Neuronal stem cell (in vitro differentiated cells): ENCODE measurements around the gene PARP8.

Experiments
- DNase-seq: peaks from one replicate; pipeline ENCODE4 v3.0.0-alpha.2; 2013; ENCODE audit warnings: low spot score
- H2AFZ ChIP-seq: one replicate; pipeline ENCODE4 v1.6.1; 2013; ENCODE audit warnings: mild to moderate bottlenecking, low read length, inconsistent platforms
- H2AK5ac ChIP-seq: 2 replicates; pipeline ENCODE4 v1.6.1; 2013; ENCODE audit warnings: low read depth, mild to moderate bottlenecking, inconsistent platforms, low read length, moderate library complexity, mixed read lengths
- H2BK120ac ChIP-seq: 2 replicates; pipeline ENCODE4 v1.6.1; 2013; ENCODE audit warnings: low read depth, mild to moderate bottlenecking, inconsistent platforms, low read length, moderate library complexity, mixed read lengths
- H2BK12ac ChIP-seq: one replicate; pipeline ENCODE4 v1.6.1; 2013; ENCODE audit warnings: low read length, inconsistent platforms
- H2BK15ac ChIP-seq: 2 replicates; pipeline ENCODE4 v1.6.1; 2013; ENCODE audit warnings: mild to moderate bottlenecking, low read length, inconsistent platforms, mixed read lengths
- H2BK5ac ChIP-seq: one replicate; pipeline ENCODE4 v1.6.1; 2013; ENCODE audit warnings: inconsistent platforms, mild to moderate bottlenecking, low read length, moderate library complexity
- H3K14ac ChIP-seq: one replicate; pipeline ENCODE4 v1.6.1; 2013; ENCODE audit warnings: low read length, inconsistent platforms
- H3K18ac ChIP-seq: 2 replicates; pipeline ENCODE4 v1.6.1; 2013; ENCODE audit warnings: low read length, inconsistent platforms
- H3K23ac ChIP-seq: 2 replicates; pipeline ENCODE4 v1.6.1; 2013; ENCODE audit warnings: low read depth, mild to moderate bottlenecking, mixed read lengths, low read length, inconsistent platforms; ENCODE audit not compliant: poor library complexity
- H3K27ac ChIP-seq: replicated peaks from 3 replicates; pipeline ENCODE4 v1.5.1; 2013; ENCODE audit warnings: low read length, inconsistent platforms
- H3K27me3 ChIP-seq, 3 experiments: 2 replicates each; pipeline ENCODE4 v1.6.1; 2013; ENCODE audit warnings: low read length in 3 of 3, mild to moderate bottlenecking in 2 of 3, inconsistent platforms in 1 of 3, low read depth in 1 of 3, mixed read lengths in 1 of 3, moderate library complexity in 1 of 3; ENCODE audit not compliant: control insufficient read depth in 3 of 3, insufficient read depth in 3 of 3
- H3K36me3 ChIP-seq, 2 donors: replicated peaks in 1 of 2; 2 replicates each; pipeline ENCODE4 v1.6.1; 2013; ENCODE audit warnings: low read length in 2 of 2; ENCODE audit not compliant: control insufficient read depth in 2 of 2, insufficient read depth in 2 of 2
- H3K4ac ChIP-seq: 2 replicates; pipeline ENCODE4 v1.6.1; 2013; ENCODE audit warnings: inconsistent platforms, mild to moderate bottlenecking, low read length, moderate library complexity
- H3K4me1 ChIP-seq, 2 donors: 1 replicate in 1 of 2; 2 replicates in 1 of 2; pipeline ENCODE4 v1.6.1; 2013; ENCODE audit warnings: low read length in 2 of 2, low read depth in 1 of 2; ENCODE audit not compliant: control insufficient read depth in 2 of 2, insufficient read depth in 1 of 2
- H3K4me2 ChIP-seq: one replicate; pipeline ENCODE4 v1.6.1; 2013; ENCODE audit warnings: mild to moderate bottlenecking, low read length, inconsistent platforms; ENCODE audit not compliant: insufficient read depth, poor library complexity, severe bottlenecking
- H3K4me3 ChIP-seq, 2 donors: 2 replicates each; pipeline ENCODE4 v1.5.1; 2013; ENCODE audit warnings: low read length in 2 of 2, mild to moderate bottlenecking in 2 of 2, inconsistent platforms in 1 of 2, moderate library complexity in 1 of 2
- H3K79me1 ChIP-seq: one replicate; pipeline ENCODE4 v1.6.1; 2013; ENCODE audit warnings: low read depth, mild to moderate bottlenecking, inconsistent platforms, low read length, moderate library complexity
- H3K9ac ChIP-seq: one replicate; pipeline ENCODE4 v1.6.1; 2013; ENCODE audit warnings: mild to moderate bottlenecking, low read depth, low read length, inconsistent platforms; ENCODE audit not compliant: poor library complexity
- H3K9me3 ChIP-seq, 2 donors: replicated peaks in 1 of 2; 2 replicates each; pipeline versions ENCODE3 to v1.6.1; 2013; ENCODE audit warnings: low read length in 2 of 2, mild to moderate bottlenecking in 2 of 2, inconsistent platforms in 1 of 2, low read depth in 1 of 2, mixed read lengths in 1 of 2, moderate library complexity in 1 of 2; ENCODE audit not compliant: control insufficient read depth in 2 of 2, insufficient read depth in 1 of 2
- H4K8ac ChIP-seq: one replicate; pipeline ENCODE4 v1.6.1; 2013; ENCODE audit warnings: low read depth, mild to moderate bottlenecking, inconsistent platforms, low read length, moderate library complexity
- H4K91ac ChIP-seq: one replicate; pipeline ENCODE4 v1.6.1; 2013; ENCODE audit warnings: low read length, low read depth, mild to moderate bottlenecking, inconsistent platforms; ENCODE audit not compliant: poor library complexity
- WGBS, 2 donors: extraction: QIAGEN DNeasy Blood & Tissue Kit; methylation state at CpG; one replicate each; pipeline ENCODE4 v1.1.7; 2013; ENCODE audit warnings: missing lambda C conversion rate in 2 of 2, mixed read lengths in 1 of 2; ENCODE audit not compliant: insufficient read length in 2 of 2, insufficient replicate concordance in 1 of 2; ENCODE audit errors: extremely low coverage in 2 of 2; 5-methylcytosine and 5-hydroxymethylcytosine counted together

The PARP8 gene

GRCh38 chr5:50863534-50864170 is 197.2 kb downstream of the PARP8 start:
- Histone ChIP-seq H3K27ac (no peak overlapping the region), H3K4ac (no peak overlapping the region), H3K36me3 (no peaks in the 10 kb centered on the region), H2BK12ac (no peak overlapping the region), H2AK5ac (no peak overlapping the region), H2BK15ac (no peak overlapping the region), H3K4me2 (no peak overlapping the region), H4K91ac (no peak overlapping the region), H3K23ac (no peak overlapping the region), H3K18ac (no peak overlapping the region), H3K9me3 (no peaks in the 10 kb centered on the region), H3K9ac (no peak overlapping the region), H3K14ac (no peak overlapping the region), H2BK5ac (no peak overlapping the region), H2BK120ac (no peak overlapping the region), H3K4me3 (no peak overlapping the region), H3K27me3 (peaks cover 0 to 3% (median 0%) of the 10 kb centered on the region in 3 experiments), H2AFZ (peak overlapping the region; percentile 2), H3K4me1 (peaks cover 0 to 19% of the 10 kb centered on the region in 2 donors), H3K79me1 (no peaks in the 10 kb centered on the region), H4K8ac (no peak overlapping the region)
- no CpG with 5 or more reads among the region's 3 CpGs for WGBS, 2 donors
- DNase-seq, result no peak

- Histone ChIP-seq H3K23ac (no peak overlapping the region), H2AFZ (no peak overlapping the region), H3K18ac (no peak overlapping the region), H3K79me1 (no peaks in the 10 kb centered on the region), H2BK15ac (no peak overlapping the region), H3K4me2 (no peak overlapping the region), H2BK12ac (no peak overlapping the region), H2AK5ac (no peak overlapping the region), H3K4me1 (peaks cover 0 to 19% of the 10 kb centered on the region in 2 donors), H3K27ac (no peak overlapping the region), H4K91ac (no peak overlapping the region), H3K14ac (no peak overlapping the region), H3K9ac (no peak overlapping the region), H2BK120ac (no peak overlapping the region), H3K36me3 (no peaks in the 10 kb centered on the region), H3K4ac (no peak overlapping the region), H4K8ac (no peak overlapping the region), H3K9me3 (no peaks in the 10 kb centered on the region), H3K27me3 (peaks cover 0 to 3% (median 0%) of the 10 kb centered on the region in 3 experiments), H3K4me3 (no peak overlapping the region), H2BK5ac (no peak overlapping the region)
- DNase-seq, result no peak
- no CpG with 5 or more reads among the region's 2 CpGs for WGBS, 2 donors
Measured at GRCh38 chr5:50864466-50864865, 198.0 kb downstream of the PARP8 start.

DNA sequence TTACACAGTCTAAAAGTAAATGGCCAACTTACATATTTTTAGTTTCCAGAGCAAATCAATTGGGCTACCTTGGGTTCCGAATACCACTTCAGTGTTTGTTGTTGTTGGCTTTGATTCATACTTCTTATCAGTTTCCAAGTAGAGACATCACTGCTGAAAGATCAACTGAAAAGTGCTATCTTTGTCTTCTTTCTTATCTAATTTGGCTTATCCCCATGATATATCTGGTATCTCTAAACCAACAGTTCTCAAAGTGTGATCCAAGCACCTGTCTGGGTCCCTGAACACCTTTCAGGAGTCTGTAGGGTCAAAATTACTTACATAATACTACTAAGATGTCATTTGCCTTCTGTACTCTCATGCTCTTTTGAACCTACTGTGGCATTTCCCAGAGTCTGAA is 200.0 kb downstream of the PARP8 start:
- Histone ChIP-seq H3K9ac (no peak overlapping the region), H3K27me3 (no peaks in the 10 kb centered on the region), H3K23ac (no peak overlapping the region), H2BK120ac (no peak overlapping the region), H3K4me2 (no peak overlapping the region), H3K18ac (no peak overlapping the region), H3K79me1 (no peaks in the 10 kb centered on the region), H2BK12ac (no peak overlapping the region), H2AFZ (no peak overlapping the region), H2BK15ac (no peak overlapping the region), H3K27ac (no peak overlapping the region), H3K36me3 (no peaks in the 10 kb centered on the region), H3K9me3 (no peaks in the 10 kb centered on the region), H4K91ac (no peak overlapping the region), H3K4me3 (no peak overlapping the region), H3K4me1 (peaks cover 0 to 19% of the 10 kb centered on the region in 2 donors), H2BK5ac (no peak overlapping the region), H4K8ac (no peak overlapping the region), H2AK5ac (no peak overlapping the region), H3K4ac (no peak overlapping the region), H3K14ac (no peak overlapping the region)
- no peak for DNase-seq
- no CpG with 5 or more reads among the region's 1 CpG for WGBS, 2 donors

DNA sequence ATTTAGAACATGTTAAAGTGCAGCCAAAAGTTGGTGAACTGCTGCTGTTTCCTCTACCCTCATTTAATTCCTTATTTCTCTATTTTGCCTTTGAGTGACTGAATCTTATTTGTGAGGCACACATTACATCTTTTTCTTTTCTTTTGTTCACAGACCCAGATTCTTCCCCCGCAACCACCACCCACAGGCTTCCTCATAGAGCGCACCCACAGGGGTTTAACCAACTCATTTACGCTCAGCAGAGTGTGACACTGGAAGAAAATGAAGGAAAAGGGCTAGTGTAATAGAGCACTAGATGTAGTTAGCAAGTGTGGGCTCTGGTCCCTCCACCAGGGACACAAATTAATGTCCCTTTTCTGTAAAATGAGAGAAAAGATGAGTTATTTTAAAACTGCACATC is 200.7 kb downstream of the PARP8 start:
- Histone ChIP-seq H3K4me2 (no peak overlapping the region), H3K23ac (no peak overlapping the region), H3K36me3 (no peaks in the 10 kb centered on the region), H3K79me1 (no peaks in the 10 kb centered on the region), H4K8ac (no peak overlapping the region), H3K18ac (no peak overlapping the region), H4K91ac (no peak overlapping the region), H3K27ac (no peak overlapping the region), H3K14ac (no peak overlapping the region), H3K9me3 (no peaks in the 10 kb centered on the region), H2BK5ac (no peak overlapping the region), H3K4ac (no peak overlapping the region), H2BK120ac (no peak overlapping the region), H3K4me1 (peaks cover 0 to 19% of the 10 kb centered on the region in 2 donors), H2AK5ac (no peak overlapping the region), H3K4me3 (no peak overlapping the region), H2AFZ (peak overlapping the region; percentile 24), H2BK12ac (no peak overlapping the region), H3K9ac (no peak overlapping the region), H2BK15ac (no peak overlapping the region), H3K27me3 (no peaks in the 10 kb centered on the region)
- no peak for DNase-seq
- no CpG with 5 or more reads among the region's 3 CpGs for WGBS, 2 donors
